ENCODE measurements around the gene TM4SF1.

The TM4SF1 gene

DNA sequence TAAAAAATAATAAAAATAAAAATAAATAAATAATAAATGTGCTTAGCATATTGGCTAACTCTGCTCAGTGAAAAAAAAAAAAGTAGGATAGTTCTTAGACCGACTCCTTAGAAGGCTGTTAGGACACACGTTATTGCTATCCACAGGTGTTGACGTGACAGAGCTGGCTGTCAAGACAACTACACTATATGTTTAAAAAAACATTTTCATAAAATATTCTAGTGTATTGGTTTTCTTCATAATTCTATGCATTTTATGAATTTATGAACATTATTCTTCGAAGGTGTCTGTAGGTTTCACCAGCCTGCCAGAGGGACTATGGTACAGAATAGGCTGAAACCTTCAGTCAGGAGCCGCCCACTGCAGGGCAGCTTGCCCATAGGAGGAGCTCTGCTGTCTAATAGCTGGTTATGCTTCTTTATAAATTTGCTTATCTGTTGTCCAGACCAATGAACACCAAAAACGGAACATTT lies 9.2 kb downstream of the TM4SF1 start:
- peak; percentile 17; the same call in 2 of the 3 replicates for ATAC-seq
- no peak for TF ChIP-seq PPARA (CRISPR knock-in tag; IDR thresholded peaks at IDR 0.05; ENCODE audit: borderline replicate concordance)
- no peak for TF ChIP-seq ARNTL (CRISPR knock-in tag; IDR thresholded peaks at IDR 0.05; ENCODE audit: borderline replicate concordance, low read depth)
- TF ChIP-seq TOX (CRISPR knock-in tag; IDR thresholded peaks at IDR 0.05; ENCODE audit: borderline replicate concordance) = no peak
- no peak for TF ChIP-seq BACH2 (CRISPR knock-in tag; IDR thresholded peaks at IDR 0.05; ENCODE audit: borderline replicate concordance)
- no peak for TF ChIP-seq ESRRG (CRISPR knock-in tag; IDR thresholded peaks at IDR 0.05)
- no peak for TF ChIP-seq ISL1 (CRISPR knock-in tag; IDR thresholded peaks at IDR 0.05)
- TF ChIP-seq, protein P1, sequence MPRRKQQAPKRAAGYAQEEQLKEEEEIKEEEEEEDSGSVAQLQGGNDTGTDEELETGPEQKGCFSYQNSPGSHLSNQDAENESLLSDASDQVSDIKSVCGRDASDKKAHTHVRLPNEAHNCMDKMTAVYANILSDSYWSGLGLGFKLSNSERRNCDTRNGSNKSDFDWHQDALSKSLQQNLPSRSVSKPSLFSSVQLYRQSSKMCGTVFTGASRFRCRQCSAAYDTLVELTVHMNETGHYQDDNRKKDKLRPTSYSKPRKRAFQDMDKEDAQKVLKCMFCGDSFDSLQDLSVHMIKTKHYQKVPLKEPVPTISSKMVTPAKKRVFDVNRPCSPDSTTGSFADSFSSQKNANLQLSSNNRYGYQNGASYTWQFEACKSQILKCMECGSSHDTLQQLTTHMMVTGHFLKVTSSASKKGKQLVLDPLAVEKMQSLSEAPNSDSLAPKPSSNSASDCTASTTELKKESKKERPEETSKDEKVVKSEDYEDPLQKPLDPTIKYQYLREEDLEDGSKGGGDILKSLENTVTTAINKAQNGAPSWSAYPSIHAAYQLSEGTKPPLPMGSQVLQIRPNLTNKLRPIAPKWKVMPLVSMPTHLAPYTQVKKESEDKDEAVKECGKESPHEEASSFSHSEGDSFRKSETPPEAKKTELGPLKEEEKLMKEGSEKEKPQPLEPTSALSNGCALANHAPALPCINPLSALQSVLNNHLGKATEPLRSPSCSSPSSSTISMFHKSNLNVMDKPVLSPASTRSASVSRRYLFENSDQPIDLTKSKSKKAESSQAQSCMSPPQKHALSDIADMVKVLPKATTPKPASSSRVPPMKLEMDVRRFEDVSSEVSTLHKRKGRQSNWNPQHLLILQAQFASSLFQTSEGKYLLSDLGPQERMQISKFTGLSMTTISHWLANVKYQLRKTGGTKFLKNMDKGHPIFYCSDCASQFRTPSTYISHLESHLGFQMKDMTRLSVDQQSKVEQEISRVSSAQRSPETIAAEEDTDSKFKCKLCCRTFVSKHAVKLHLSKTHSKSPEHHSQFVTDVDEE (CRISPR knock-in tag; IDR thresholded peaks at IDR 0.05) = no peak
- no peak for TF ChIP-seq SNAI2 (CRISPR knock-in tag; IDR thresholded peaks at IDR 0.05)

DNA sequence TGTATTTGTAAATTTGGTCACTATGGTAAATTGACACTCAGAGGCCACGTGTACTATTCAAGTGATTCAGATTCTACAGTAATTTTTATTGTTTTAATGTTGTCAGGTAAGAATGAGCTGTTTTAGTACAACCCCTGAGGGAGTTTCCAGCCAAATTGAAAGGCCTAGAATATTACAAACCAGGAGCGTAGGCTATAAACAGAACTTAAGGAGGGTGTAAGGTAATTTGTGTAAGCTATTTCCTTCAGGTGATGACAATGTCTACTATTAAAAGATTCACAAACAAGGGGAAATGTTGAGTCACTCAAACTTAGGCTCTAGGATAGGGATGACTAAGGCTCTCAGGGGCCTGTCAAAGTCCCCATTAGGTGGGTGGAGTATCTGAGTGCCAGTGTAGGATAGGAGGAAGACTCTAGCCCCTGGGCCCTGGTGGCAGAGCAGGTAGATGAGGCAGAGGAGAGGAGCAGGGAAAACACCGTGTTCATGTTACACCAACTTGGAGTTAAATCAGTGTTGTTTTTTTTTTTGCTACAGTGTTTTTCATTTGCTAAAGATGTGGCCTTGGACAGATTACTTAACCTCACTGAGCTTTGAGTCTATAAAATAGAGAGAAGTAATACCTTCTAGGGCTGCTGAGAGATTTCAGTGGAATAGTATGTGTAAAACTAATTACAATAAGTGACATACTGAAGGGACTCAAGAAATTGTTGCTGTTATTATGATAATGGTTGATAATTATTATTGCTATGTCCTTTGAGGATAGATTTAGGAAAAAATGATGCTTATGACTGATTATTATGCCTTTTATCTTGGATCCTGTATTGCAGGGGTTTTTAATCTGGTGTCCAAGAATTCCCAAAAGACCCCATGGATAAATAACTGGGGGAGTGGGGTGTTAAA lies 10.3 kb downstream of the TM4SF1 start:
- TF ChIP-seq SNAI2 (CRISPR knock-in tag; IDR thresholded peaks at IDR 0.05) (no peak), OSR1 (CRISPR knock-in tag; IDR thresholded peaks at IDR 0.05) (no peak), ISL1 (CRISPR knock-in tag; IDR thresholded peaks at IDR 0.05) (no peak), TCF4 (CRISPR knock-in tag; IDR thresholded peaks at IDR 0.05; ENCODE audit: borderline replicate concordance) (no peak), GLIS3 (CRISPR knock-in tag; IDR thresholded peaks at IDR 0.05) (no peak), BACH2 (CRISPR knock-in tag; IDR thresholded peaks at IDR 0.05; ENCODE audit: borderline replicate concordance) (no peak), ZNF565 (CRISPR knock-in tag; conservative IDR thresholded peaks at IDR 0.05; ENCODE audit: low read depth) (no peak), ZFP3 (CRISPR knock-in tag; IDR thresholded peaks at IDR 0.05) (no peak), PPARA (CRISPR knock-in tag; IDR thresholded peaks at IDR 0.05; ENCODE audit: borderline replicate concordance) (no peak), TOX (CRISPR knock-in tag; IDR thresholded peaks at IDR 0.05; ENCODE audit: borderline replicate concordance) (no peak), ZNF70 (CRISPR knock-in tag; IDR thresholded peaks at IDR 0.05) (no peak)
- TF ChIP-seq, protein P2, sequence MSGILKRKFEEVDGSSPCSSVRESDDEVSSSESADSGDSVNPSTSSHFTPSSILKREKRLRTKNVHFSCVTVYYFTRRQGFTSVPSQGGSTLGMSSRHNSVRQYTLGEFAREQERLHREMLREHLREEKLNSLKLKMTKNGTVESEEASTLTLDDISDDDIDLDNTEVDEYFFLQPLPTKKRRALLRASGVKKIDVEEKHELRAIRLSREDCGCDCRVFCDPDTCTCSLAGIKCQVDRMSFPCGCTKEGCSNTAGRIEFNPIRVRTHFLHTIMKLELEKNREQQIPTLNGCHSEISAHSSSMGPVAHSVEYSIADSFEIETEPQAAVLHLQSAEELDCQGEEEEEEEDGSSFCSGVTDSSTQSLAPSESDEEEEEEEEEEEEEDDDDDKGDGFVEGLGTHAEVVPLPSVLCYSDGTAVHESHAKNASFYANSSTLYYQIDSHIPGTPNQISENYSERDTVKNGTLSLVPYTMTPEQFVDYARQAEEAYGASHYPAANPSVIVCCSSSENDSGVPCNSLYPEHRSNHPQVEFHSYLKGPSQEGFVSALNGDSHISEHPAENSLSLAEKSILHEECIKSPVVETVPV (CRISPR knock-in tag; IDR thresholded peaks at IDR 0.05) = no peak
- TF ChIP-seq, protein P3, sequence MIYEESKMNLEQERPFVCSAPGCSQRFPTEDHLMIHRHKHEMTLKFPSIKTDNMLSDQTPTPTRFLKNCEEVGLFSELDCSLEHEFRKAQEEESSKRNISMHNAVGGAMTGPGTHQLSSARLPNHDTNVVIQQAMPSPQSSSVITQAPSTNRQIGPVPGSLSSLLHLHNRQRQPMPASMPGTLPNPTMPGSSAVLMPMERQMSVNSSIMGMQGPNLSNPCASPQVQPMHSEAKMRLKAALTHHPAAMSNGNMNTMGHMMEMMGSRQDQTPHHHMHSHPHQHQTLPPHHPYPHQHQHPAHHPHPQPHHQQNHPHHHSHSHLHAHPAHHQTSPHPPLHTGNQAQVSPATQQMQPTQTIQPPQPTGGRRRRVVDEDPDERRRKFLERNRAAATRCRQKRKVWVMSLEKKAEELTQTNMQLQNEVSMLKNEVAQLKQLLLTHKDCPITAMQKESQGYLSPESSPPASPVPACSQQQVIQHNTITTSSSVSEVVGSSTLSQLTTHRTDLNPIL (CRISPR knock-in tag; IDR thresholded peaks at IDR 0.05; ENCODE audit: low read depth) = no peak
- TF ChIP-seq, protein P4, sequence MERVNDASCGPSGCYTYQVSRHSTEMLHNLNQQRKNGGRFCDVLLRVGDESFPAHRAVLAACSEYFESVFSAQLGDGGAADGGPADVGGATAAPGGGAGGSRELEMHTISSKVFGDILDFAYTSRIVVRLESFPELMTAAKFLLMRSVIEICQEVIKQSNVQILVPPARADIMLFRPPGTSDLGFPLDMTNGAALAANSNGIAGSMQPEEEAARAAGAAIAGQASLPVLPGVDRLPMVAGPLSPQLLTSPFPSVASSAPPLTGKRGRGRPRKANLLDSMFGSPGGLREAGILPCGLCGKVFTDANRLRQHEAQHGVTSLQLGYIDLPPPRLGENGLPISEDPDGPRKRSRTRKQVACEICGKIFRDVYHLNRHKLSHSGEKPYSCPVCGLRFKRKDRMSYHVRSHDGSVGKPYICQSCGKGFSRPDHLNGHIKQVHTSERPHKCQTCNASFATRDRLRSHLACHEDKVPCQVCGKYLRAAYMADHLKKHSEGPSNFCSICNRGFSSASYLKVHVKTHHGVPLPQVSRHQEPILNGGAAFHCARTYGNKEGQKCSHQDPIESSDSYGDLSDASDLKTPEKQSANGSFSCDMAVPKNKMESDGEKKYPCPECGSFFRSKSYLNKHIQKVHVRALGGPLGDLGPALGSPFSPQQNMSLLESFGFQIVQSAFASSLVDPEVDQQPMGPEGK (CRISPR knock-in tag; IDR thresholded peaks at IDR 0.05; ENCODE audit: borderline replicate concordance) = no peak
- TF ChIP-seq, protein P5, sequence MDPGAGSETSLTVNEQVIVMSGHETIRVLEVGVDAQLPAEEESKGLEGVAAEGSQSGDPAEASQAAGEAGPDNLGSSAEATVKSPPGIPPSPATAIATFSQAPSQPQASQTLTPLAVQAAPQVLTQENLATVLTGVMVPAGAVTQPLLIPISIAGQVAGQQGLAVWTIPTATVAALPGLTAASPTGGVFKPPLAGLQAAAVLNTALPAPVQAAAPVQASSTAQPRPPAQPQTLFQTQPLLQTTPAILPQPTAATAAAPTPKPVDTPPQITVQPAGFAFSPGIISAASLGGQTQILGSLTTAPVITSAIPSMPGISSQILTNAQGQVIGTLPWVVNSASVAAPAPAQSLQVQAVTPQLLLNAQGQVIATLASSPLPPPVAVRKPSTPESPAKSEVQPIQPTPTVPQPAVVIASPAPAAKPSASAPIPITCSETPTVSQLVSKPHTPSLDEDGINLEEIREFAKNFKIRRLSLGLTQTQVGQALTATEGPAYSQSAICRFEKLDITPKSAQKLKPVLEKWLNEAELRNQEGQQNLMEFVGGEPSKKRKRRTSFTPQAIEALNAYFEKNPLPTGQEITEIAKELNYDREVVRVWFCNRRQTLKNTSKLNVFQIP (CRISPR knock-in tag; IDR thresholded peaks at IDR 0.05; ENCODE audit: borderline replicate concordance, low read depth) = no peak
- ATAC-seq = peak; percentile 62

DNA sequence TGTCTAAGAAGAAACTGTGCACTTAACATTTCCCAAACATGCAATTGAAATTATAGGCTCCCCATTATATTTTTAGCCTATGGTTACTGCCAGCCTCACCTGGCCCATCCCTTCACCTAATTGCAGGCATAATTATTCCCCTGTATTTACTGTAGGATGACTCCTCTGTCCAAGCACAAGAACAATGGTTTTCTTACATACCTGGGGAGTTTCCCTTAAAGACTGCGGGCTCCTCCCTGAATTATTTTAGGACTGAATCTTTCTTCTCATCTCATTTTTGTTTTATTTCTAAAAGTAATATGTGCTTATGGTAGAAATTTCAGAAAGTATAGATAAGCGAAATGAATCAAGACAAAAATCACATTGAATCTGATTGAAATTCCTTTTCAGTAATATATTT lies 11.4 kb downstream of the TM4SF1 start:
- ATAC-seq = no peak
- no peak for TF ChIP-seq SNAI2 (CRISPR knock-in tag; IDR thresholded peaks at IDR 0.05)
- no peak for TF ChIP-seq GLIS3 (CRISPR knock-in tag; IDR thresholded peaks at IDR 0.05)
- TF ChIP-seq ZNF565 (CRISPR knock-in tag; conservative IDR thresholded peaks at IDR 0.05; ENCODE audit: low read depth) = no peak
- TF ChIP-seq BACH2 (CRISPR knock-in tag; IDR thresholded peaks at IDR 0.05; ENCODE audit: borderline replicate concordance) = no peak
- TF ChIP-seq, protein P5 (CRISPR knock-in tag; IDR thresholded peaks at IDR 0.05; ENCODE audit: borderline replicate concordance, low read depth) = no peak
- TF ChIP-seq, protein P3 (CRISPR knock-in tag; IDR thresholded peaks at IDR 0.05; ENCODE audit: low read depth) = no peak
- no peak for TF ChIP-seq TCF4 (CRISPR knock-in tag; IDR thresholded peaks at IDR 0.05; ENCODE audit: borderline replicate concordance)
- no peak for TF ChIP-seq CSDC2 (CRISPR knock-in tag; IDR thresholded peaks at IDR 0.05)
